Ishikawa (cell line): ENCODE data around the gene ATP2A2.

Experiments used
- CEBPB ChIP-seq: IDR thresholded peaks from 2 replicates; pipeline ENCODE4 v1.6.1; 2012
- CREB1 ChIP-seq: IDR thresholded peaks from 2 replicates; pipeline ENCODE4 v1.6.1; 2012; ENCODE audit warnings: low read depth
- EGR1 ChIP-seq: IDR thresholded peaks from 2 replicates; pipeline ENCODE4 v1.6.1; 2012
- EP300 ChIP-seq: IDR thresholded peaks from 2 replicates; pipeline ENCODE4 v1.6.1; 2012; ENCODE audit warnings: borderline replicate concordance
- FOXM1 ChIP-seq: IDR thresholded peaks from 2 replicates; pipeline ENCODE4 v1.6.1; 2012; ENCODE audit warnings: low read depth, borderline replicate concordance
- NFIC ChIP-seq: IDR thresholded peaks from 2 replicates; pipeline ENCODE4 v1.6.1; 2012
- RAD21 ChIP-seq: IDR thresholded peaks from 2 replicates; pipeline ENCODE4 v1.6.1; 2012; ENCODE audit warnings: low read depth
- TAF1 ChIP-seq: IDR thresholded peaks from 2 replicates; pipeline ENCODE4 v1.6.1; 2012; ENCODE audit warnings: low read depth, mild to moderate bottlenecking
- TCF12 ChIP-seq: IDR thresholded peaks from 2 replicates; pipeline ENCODE4 v1.6.1; 2012; ENCODE audit warnings: low read depth
- TEAD4 ChIP-seq: IDR thresholded peaks from 2 replicates; pipeline ENCODE4 v1.6.1; 2012
- YY1 ChIP-seq: IDR thresholded peaks from 2 replicates; pipeline ENCODE4 v1.6.1; 2012; ENCODE audit warnings: low read depth
- ZBTB7A ChIP-seq: IDR thresholded peaks from 2 replicates; pipeline ENCODE4 v1.6.1; 2012; ENCODE audit warnings: low read depth
- TF ChIP-seq, protein P1 (sequence below): IDR thresholded peaks from 2 replicates; pipeline ENCODE4 v1.6.1; 2012
- TF ChIP-seq, protein P2 (sequence below): IDR thresholded peaks from 2 replicates; pipeline ENCODE4 v1.6.1; 2012; ENCODE audit warnings: low read depth, mild to moderate bottlenecking
- TF ChIP-seq, protein P3 (sequence below): IDR thresholded peaks from 2 replicates; pipeline ENCODE4 v1.6.1; 2012

The ATP2A2 gene

DNA sequence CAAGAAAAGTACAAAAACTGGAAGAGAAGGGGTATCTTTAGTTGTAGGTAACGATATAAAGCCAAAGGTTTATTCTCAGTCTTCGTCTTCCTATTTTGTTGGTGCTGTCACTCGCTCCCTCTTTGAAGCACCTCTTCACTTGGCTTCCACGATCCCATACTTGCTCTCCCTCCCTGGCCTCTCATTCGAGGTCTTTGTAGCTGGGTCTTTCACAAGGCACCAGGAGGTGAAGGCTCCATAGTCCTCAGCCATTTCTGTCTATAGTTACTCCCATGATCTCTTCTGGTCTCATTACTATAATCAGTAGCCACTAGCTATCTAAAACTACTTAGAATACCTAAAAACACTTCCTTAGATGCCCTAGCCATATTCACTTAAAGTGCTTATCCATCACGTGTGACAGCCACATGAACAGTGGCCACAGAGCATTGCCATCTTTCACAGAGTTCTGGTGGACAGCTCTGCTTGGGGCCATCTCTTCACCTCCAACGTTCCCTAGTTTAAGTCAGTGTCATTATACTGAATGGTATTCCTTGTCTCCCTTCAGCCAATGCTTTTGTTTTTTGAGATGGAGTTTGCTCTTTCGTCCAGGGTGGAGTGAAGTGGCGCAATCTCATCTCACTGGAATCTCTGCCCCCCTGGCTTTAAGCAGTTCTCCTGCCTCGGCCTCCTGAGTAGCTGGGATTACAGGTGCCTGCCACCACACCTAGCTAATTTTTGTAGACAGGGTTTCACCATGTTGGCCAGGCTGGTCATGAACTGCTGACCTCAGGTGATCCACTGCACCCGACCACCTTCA lies 57.1 kb downstream of the ATP2A2 start:
- TF ChIP-seq TAF1, result no peak
- TF ChIP-seq RAD21, result no peak
- TF ChIP-seq TEAD4, result no peak
- no peak for TF ChIP-seq NFIC
- TF ChIP-seq, protein P1, sequence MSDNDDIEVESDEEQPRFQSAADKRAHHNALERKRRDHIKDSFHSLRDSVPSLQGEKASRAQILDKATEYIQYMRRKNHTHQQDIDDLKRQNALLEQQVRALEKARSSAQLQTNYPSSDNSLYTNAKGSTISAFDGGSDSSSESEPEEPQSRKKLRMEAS, result no peak
- no peak for TF ChIP-seq ZBTB7A
- no peak for TF ChIP-seq EP300
- no peak for TF ChIP-seq FOXM1
- no peak for TF ChIP-seq EGR1
- no peak for TF ChIP-seq TCF12
- TF ChIP-seq, protein P2, sequence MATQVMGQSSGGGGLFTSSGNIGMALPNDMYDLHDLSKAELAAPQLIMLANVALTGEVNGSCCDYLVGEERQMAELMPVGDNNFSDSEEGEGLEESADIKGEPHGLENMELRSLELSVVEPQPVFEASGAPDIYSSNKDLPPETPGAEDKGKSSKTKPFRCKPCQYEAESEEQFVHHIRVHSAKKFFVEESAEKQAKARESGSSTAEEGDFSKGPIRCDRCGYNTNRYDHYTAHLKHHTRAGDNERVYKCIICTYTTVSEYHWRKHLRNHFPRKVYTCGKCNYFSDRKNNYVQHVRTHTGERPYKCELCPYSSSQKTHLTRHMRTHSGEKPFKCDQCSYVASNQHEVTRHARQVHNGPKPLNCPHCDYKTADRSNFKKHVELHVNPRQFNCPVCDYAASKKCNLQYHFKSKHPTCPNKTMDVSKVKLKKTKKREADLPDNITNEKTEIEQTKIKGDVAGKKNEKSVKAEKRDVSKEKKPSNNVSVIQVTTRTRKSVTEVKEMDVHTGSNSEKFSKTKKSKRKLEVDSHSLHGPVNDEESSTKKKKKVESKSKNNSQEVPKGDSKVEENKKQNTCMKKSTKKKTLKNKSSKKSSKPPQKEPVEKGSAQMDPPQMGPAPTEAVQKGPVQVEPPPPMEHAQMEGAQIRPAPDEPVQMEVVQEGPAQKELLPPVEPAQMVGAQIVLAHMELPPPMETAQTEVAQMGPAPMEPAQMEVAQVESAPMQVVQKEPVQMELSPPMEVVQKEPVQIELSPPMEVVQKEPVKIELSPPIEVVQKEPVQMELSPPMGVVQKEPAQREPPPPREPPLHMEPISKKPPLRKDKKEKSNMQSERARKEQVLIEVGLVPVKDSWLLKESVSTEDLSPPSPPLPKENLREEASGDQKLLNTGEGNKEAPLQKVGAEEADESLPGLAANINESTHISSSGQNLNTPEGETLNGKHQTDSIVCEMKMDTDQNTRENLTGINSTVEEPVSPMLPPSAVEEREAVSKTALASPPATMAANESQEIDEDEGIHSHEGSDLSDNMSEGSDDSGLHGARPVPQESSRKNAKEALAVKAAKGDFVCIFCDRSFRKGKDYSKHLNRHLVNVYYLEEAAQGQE, result no peak
- no peak for TF ChIP-seq YY1
- TF ChIP-seq, protein P3, sequence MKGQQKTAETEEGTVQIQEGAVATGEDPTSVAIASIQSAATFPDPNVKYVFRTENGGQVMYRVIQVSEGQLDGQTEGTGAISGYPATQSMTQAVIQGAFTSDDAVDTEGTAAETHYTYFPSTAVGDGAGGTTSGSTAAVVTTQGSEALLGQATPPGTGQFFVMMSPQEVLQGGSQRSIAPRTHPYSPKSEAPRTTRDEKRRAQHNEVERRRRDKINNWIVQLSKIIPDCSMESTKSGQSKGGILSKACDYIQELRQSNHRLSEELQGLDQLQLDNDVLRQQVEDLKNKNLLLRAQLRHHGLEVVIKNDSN, result no peak

DNA sequence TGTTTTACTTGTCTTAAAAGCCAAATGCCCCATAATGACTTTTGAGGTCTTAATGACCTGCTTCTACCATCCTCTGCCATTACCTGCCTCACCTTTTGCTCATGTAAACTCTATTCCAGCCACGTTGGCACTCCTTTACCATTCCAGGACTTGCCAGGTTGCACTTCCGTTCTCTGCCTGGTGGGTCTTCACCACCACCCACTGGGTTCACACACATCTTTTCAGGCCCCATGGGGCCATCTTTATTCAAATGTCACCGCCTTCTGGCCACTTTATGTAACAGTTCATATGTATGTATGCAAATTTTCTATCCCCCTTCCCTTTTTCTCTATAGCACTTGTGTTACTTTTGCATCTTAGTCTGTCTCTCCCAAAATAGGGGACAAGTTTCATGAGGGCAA lies 57.7 kb downstream of the ATP2A2 start:
- TF ChIP-seq, protein P3, result no peak
- TF ChIP-seq YY1 (no peak), EGR1 (no peak), TAF1 (no peak), ZBTB7A (no peak), EP300 (no peak), FOXM1 (no peak), CREB1 (no peak), RAD21 (no peak)

DNA sequence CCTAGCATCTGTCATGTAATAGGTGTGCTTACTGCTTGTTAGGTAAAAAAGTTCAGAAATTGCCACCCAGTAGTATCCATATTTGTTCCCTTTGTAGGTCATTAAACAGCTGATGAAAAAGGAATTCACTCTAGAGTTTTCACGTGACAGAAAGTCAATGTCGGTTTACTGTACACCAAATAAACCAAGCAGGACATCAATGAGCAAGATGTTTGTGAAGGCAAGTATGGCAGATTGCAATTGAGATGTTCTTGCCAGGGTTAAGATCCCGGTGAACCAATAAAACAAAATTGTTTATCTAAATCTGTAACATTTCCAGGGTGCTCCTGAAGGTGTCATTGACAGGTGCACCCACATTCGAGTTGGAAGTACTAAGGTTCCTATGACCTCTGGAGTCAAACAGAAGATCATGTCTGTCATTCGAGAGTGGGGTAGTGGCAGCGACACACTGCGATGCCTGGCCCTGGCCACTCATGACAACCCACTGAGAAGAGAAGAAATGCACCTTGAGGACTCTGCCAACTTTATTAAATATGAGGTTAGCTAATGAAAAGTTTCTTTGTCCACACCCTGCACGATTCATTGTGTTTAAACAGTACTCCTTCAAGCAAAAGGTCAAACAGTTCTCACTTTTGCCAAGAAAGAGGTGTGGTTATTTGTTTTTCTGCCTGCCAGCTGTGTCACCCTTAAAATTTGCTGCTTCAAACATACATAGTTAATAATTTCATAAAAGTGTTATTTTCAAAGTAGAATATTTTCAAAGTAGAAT lies 58.3 kb downstream of the ATP2A2 start:
- TF ChIP-seq NFIC (peak; percentile 24; the same call in 1 of the 2 replicates), CEBPB (no peak)

DNA sequence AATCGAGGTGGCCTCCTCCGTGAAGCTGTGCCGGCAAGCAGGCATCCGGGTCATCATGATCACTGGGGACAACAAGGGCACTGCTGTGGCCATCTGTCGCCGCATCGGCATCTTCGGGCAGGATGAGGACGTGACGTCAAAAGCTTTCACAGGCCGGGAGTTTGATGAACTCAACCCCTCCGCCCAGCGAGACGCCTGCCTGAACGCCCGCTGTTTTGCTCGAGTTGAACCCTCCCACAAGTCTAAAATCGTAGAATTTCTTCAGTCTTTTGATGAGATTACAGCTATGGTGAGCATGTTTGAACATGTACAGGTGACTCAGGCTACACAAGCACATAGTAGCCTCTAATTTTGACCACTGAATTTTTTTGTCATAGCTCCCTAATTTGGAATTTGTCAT lies 59.7 kb downstream of the ATP2A2 start:
- no peak for TF ChIP-seq EP300

DNA sequence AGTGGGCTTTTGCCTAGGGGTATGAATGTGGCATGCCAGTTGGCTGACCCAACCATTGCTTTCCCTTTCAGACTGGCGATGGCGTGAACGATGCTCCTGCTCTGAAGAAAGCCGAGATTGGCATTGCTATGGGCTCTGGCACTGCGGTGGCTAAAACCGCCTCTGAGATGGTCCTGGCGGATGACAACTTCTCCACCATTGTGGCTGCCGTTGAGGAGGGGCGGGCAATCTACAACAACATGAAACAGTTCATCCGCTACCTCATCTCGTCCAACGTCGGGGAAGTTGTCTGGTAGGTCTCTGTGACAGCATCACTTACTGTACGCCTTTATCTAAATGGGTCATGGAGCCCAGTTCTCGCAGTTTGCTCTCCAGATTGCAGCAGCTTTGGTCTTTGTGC lies 61.1 kb downstream of the ATP2A2 start:
- TF ChIP-seq FOXM1 (no peak), ZBTB7A (no peak), RAD21 (no peak), EGR1 (no peak), TAF1 (no peak), TCF12 (no peak), YY1 (no peak), TEAD4 (no peak), CREB1 (no peak), CEBPB (no peak), EP300 (no peak), NFIC (no peak)
- TF ChIP-seq, protein P1, result no peak
- TF ChIP-seq, protein P3, result no peak
- TF ChIP-seq, protein P2, result no peak
